LNCAP (cell line): Measurements from ENCODE around the gene ADSS1.

Experiments
- CTCF ChIP-seq: fragments of 450-650 bp; IDR thresholded peaks from 2 replicates; pipeline ENCODE4 v1.5.1; 2017; ENCODE audit warnings: mild to moderate bottlenecking

ADSS1 gene

GRCh38 chr14:104788161-104788818 is 64.3 kb downstream of the ADSS1 start:
- no peak for TF ChIP-seq CTCF

- no peak for TF ChIP-seq CTCF
Observed at GRCh38 chr14:104788873-104789663, 65.0 kb downstream of the ADSS1 start.

- no peak for TF ChIP-seq CTCF
Observed at GRCh38 chr14:104789752-104790743, 66.0 kb downstream of the ADSS1 start.

GRCh38 chr14:104791425-104791824 is 67.4 kb downstream of the ADSS1 start:
- TF ChIP-seq CTCF: no peak

- TF ChIP-seq CTCF: no peak
Observed at GRCh38 chr14:104792101-104792884, 68.3 kb downstream of the ADSS1 start.

- TF ChIP-seq CTCF: no peak; the same call in 1 of the 2 replicates
Observed at GRCh38 chr14:104792945-104793702, 69.1 kb downstream of the ADSS1 start.
